Spleen (tissue), 11 donors: ENCODE measurements around the gene ROBO1. TPM values are rescaled to one million over a fixed set of nuclear protein-coding genes. Genes with fewer than 3 reads are reported as not detected.

Source experiments
- DNase-seq: peaks from one replicate; pipeline ENCODE4 v3.0.0-alpha.2; 2020
- H3K27ac ChIP-seq, 8 donors: fragments of 200-600 bp; sonication (generic) in 7 of 8; 1 replicate in 4 of 8; 2 replicates in 4 of 8; pipeline versions ENCODE4 v1.5.0 to v1.8.0; 2016 to 2021; ENCODE audit warnings: inconsistent platforms in 4 of 8, mild to moderate bottlenecking in 4 of 8, moderate library complexity in 1 of 8
- H3K27me3 ChIP-seq, 7 donors: fragments of 200-600 bp; sonication (generic) in 6 of 7; replicated peaks in 1 of 7; 1 replicate in 4 of 7; 2 replicates in 3 of 7; pipeline versions ENCODE4 v1.5.0 to v1.8.0; 2016 to 2021; ENCODE audit warnings: inconsistent platforms in 3 of 7, mild to moderate bottlenecking in 1 of 7
- H3K36me3 ChIP-seq, 6 donors: fragments of 200-600 bp; sonication (generic) in 5 of 6; 1 replicate in 4 of 6; 2 replicates in 2 of 6; pipeline versions ENCODE4 v1.5.0 to v1.8.0; 2016 to 2021; ENCODE audit warnings: inconsistent platforms in 2 of 6
- H3K4me1 ChIP-seq, 6 donors: fragments of 200-600 bp; sonication (generic) in 5 of 6; 1 replicate in 3 of 6; 2 replicates in 3 of 6; pipeline versions ENCODE4 v1.5.0 to v1.8.0; 2016 to 2021; ENCODE audit warnings: inconsistent platforms in 3 of 6
- H3K4me3 ChIP-seq, 8 donors: fragments of 200-600 bp; sonication (generic) in 7 of 8; 1 replicate in 4 of 8; 2 replicates in 4 of 8; pipeline versions ENCODE4 v1.5.0 to v1.8.0; 2016 to 2021; ENCODE audit warnings: inconsistent platforms in 4 of 8, mild to moderate bottlenecking in 4 of 8, moderate library complexity in 2 of 8
- H3K9me3 ChIP-seq, 8 donors: fragments of 200-600 bp; sonication (generic) in 7 of 8; 1 replicate in 4 of 8; 2 replicates in 4 of 8; pipeline versions ENCODE4 v1.5.0 to v1.8.0; 2016 to 2021; ENCODE audit warnings: inconsistent platforms in 4 of 8
- POLR2A ChIP-seq, 3 donors: fragments of 450-650 bp; IDR thresholded peaks; one replicate each; pipeline ENCODE4 v1.5.1; 2017; ENCODE audit warnings: antibody characterized with exemption in 3 of 3, mild to moderate bottlenecking in 1 of 3
- POLR2AphosphoS5 ChIP-seq, 3 donors: sonication (generic); formaldehyde crosslinking; IDR thresholded peaks; one replicate each; pipeline ENCODE4 v1.5.1; 2017; ENCODE audit warnings: antibody characterized with exemption in 3 of 3
- WGBS, 5 donors: extraction: QIAGEN DNeasy Blood & Tissue Kit in 3 of 5; methylation state at CpG; one replicate each; pipeline versions ENCODE4 v1.1.5 to v1.1.7; 2013 to 2018; 5-methylcytosine and 5-hydroxymethylcytosine counted together
- intact Hi-C: fragments of 100-400 bp; cut with DNase I; formaldehyde crosslinking; loops from one replicate; pipeline ENCODE4 v1.15.0; 2023; ENCODE audit warnings: low total_unique reads
- polyA plus RNA-seq, 3 donors: library from polyadenylated mRNA; stranded (reverse); fragments of 200-250 nt; gene quantifications; one replicate each; pipeline ENCODE4 v1.2.1, GENCODE V29; 2013
- total RNA-seq, 7 donors: library from RNA; depleted of rRNA in 3 of 7; stranded (reverse); fragments of >200 nt in 3 of 7; fragmentation: NEBNext Ultra II Directional in 4 of 7; extraction: Animal tissue kit (Norgen Biotek cat#: 25700) in 4 of 7; gene quantifications; one replicate each; pipeline versions ENCODE4 v1.1.0 to v1.2.1, GENCODE V29; 2016 to 2021
- TF ChIP-seq, protein P1 (sequence below), 11 experiments: fragments of 200-600 bp in 7 of 11; fragments of 450-650 bp in 4 of 11; sonication (generic) in 4 of 11; IDR thresholded peaks in 8 of 11; conservative IDR thresholded peaks in 3 of 11; 1 replicate in 7 of 11; 2 replicates in 4 of 11; pipeline versions ENCODE4 v1.4.0 to v1.8.0; 2016 to 2021; ENCODE audit warnings: antibody characterized with exemption in 11 of 11, inconsistent platforms in 4 of 11, mild to moderate bottlenecking in 1 of 11
- donor health status: healthy with polysubstance abuse.
- donor health status: DM: no; HTN: no; CAD: no; lungs with moderate emphysema.
- donor health status: DM: no; HTN: no; CAD: no.
- donor health status: Bipolar disorder and iron deficiency.
- donor health status: healthy.
- donor health status: DM: no; HTN: no; CAD: no.
- donor health status: DM: yes; HTN: yes; CAD: no.

The ROBO1 gene
- total and polyA plus RNA-seq, 10 donors: 3.4 to 37.3 (median 26.0) TPM

- intact Hi-C loops: no loop called here
- no peak for DNase-seq
- TF ChIP-seq POLR2A (IDR thresholded peaks at IDR 0.05): no peak
- no peak for TF ChIP-seq POLR2AphosphoS5 (IDR thresholded peaks at IDR 0.05)
- TF ChIP-seq, protein P1, sequence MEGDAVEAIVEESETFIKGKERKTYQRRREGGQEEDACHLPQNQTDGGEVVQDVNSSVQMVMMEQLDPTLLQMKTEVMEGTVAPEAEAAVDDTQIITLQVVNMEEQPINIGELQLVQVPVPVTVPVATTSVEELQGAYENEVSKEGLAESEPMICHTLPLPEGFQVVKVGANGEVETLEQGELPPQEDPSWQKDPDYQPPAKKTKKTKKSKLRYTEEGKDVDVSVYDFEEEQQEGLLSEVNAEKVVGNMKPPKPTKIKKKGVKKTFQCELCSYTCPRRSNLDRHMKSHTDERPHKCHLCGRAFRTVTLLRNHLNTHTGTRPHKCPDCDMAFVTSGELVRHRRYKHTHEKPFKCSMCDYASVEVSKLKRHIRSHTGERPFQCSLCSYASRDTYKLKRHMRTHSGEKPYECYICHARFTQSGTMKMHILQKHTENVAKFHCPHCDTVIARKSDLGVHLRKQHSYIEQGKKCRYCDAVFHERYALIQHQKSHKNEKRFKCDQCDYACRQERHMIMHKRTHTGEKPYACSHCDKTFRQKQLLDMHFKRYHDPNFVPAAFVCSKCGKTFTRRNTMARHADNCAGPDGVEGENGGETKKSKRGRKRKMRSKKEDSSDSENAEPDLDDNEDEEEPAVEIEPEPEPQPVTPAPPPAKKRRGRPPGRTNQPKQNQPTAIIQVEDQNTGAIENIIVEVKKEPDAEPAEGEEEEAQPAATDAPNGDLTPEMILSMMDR (IDR thresholded peaks at IDR 0.05 in 8 of 11, conservative IDR thresholded peaks at IDR 0.05 in 3 of 11): no peak
- Histone ChIP-seq H3K9me3 (peaks cover 0 to 7% (median 0%) of the 10 kb centered on the region in 8 donors), H3K36me3 (no peaks in the 10 kb centered on the region), H3K27me3 (no peaks in the 10 kb centered on the region), H3K27ac (no peak overlapping the region), H3K4me3 (no peak overlapping the region), H3K4me1 (no peaks in the 10 kb centered on the region)
- WGBS, 5 donors: 84 to 93% (median 86%) methylated on average over 4 of the region's 4 CpGs
Measured at GRCh38 chr3:78670746-78671145, 1097.1 kb downstream of the ROBO1 start.

DNA sequence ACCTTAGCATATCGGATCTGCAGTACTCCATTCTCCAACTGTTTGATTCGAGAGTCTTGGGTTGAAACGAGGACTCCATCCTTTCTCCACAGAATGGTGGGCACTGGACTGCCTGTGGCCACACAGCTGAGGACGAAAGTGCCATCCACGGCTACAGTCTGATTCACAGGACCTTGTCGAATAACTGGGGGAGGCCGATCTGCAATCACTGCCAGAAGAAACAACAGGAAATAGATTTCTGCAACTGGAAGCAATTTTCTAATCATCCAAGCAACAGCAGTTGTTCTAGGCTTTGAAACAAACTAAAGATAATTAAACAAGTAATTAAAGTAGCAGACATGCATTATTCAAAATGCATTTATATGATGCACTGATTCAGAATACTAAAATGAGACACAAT is 1097.7 kb downstream of the ROBO1 start:
- 69 to 85% (median 80%) methylated on average over 7 of the region's 7 CpGs for WGBS, 5 donors
- no peak for DNase-seq
- Histone ChIP-seq H3K36me3 (no peaks in the 10 kb centered on the region), H3K27me3 (no peaks in the 10 kb centered on the region), H3K4me1 (no peaks in the 10 kb centered on the region), H3K27ac (no peak overlapping the region), H3K9me3 (peaks cover 0 to 1% (median 0%) of the 10 kb centered on the region in 8 donors), H3K4me3 (no peak overlapping the region)
- TF ChIP-seq POLR2A (IDR thresholded peaks at IDR 0.05) (no peak), POLR2AphosphoS5 (IDR thresholded peaks at IDR 0.05) (no peak)
- TF ChIP-seq, protein P1 (IDR thresholded peaks at IDR 0.05 in 8 of 11, conservative IDR thresholded peaks at IDR 0.05 in 3 of 11): no peak
- intact Hi-C loops: no loop called here

- Histone ChIP-seq H3K36me3 (no peaks in the 10 kb centered on the region), H3K4me1 (no peaks in the 10 kb centered on the region), H3K4me3 (no peak overlapping the region), H3K9me3 (no peaks in the 10 kb centered on the region), H3K27me3 (no peaks in the 10 kb centered on the region), H3K27ac (no peak overlapping the region)
- TF ChIP-seq, protein P1 (IDR thresholded peaks at IDR 0.05 in 8 of 11, conservative IDR thresholded peaks at IDR 0.05 in 3 of 11): no peak
- TF ChIP-seq POLR2A (IDR thresholded peaks at IDR 0.05) (no peak), POLR2AphosphoS5 (IDR thresholded peaks at IDR 0.05) (no peak)
- intact Hi-C loops: no loop called here
- WGBS, 5 donors: 44 to 92% (median 77%) methylated on average over 2 of the region's 2 CpGs
- no peak for DNase-seq
Measured at GRCh38 chr3:78668302-78668701, 1099.5 kb downstream of the ROBO1 start.

- no peak overlapping the region for H3K4me3 ChIP-seq
- no peaks in the 10 kb centered on the region for H3K27me3 ChIP-seq
- H3K4me1 ChIP-seq: no peaks in the 10 kb centered on the region
- WGBS, 5 donors: 50 to 83% (median 72%) methylated on average over 1 of the region's 1 CpG
- no peaks in the 10 kb centered on the region for H3K9me3 ChIP-seq
- DNase-seq: no peak
- H3K27ac ChIP-seq: no peak overlapping the region
- TF ChIP-seq, protein P1 (IDR thresholded peaks at IDR 0.05 in 8 of 11, conservative IDR thresholded peaks at IDR 0.05 in 3 of 11): no peak
- no peak for TF ChIP-seq POLR2A (IDR thresholded peaks at IDR 0.05)
- TF ChIP-seq POLR2AphosphoS5 (IDR thresholded peaks at IDR 0.05): no peak
- intact Hi-C loops: no loop called here
- H3K36me3 ChIP-seq: no peaks in the 10 kb centered on the region
Measured at GRCh38 chr3:78666470-78666800, 1101.4 kb downstream of the ROBO1 start.
